SU-DHL-6 (cell line): ENCODE data around the gene SUPT3H.

ENCODE experiments used
- H2AFZ ChIP-seq: fragments of 200-600 bp; sonication (generic); 2 replicates; pipeline ENCODE4 v1.6.1; 2014; ENCODE audit warnings: low read depth, mild to moderate bottlenecking, moderate library complexity, mixed read lengths, antibody characterized with exemption, low read length; ENCODE audit not compliant: severe bottlenecking
- H3F3A ChIP-seq: fragments of 200-600 bp; shearing (Covaris generic); 2 replicates; pipeline ENCODE4 v1.6.0; 2016; ENCODE audit warnings: antibody characterized with exemption, mild to moderate bottlenecking; ENCODE audit not compliant: insufficient read depth
- H3K27ac ChIP-seq: fragments of 200-600 bp; sonication (generic); 2 replicates; pipeline ENCODE4 v1.5.1; 2016; ENCODE audit warnings: low read depth, mild to moderate bottlenecking, low read length, moderate library complexity, mixed read lengths
- H3K27me3 ChIP-seq: fragments of 200-600 bp; sonication (generic), shearing (Covaris generic); 2 replicates; pipeline ENCODE4 v1.6.0; 2014; ENCODE audit warnings: mild to moderate bottlenecking, low read length
- H3K36me3 ChIP-seq: fragments of 200-600 bp; sonication (generic); 2 replicates; pipeline ENCODE4 v1.6.1; 2014; ENCODE audit warnings: mild to moderate bottlenecking, low read length, mixed read lengths
- H3K4me2 ChIP-seq: fragments of 300-600, 200-600 bp; shearing (Covaris generic), sonication (generic); 2 replicates; pipeline ENCODE4 v1.6.0; 2014; ENCODE audit warnings: low read length, low read depth, mild to moderate bottlenecking; ENCODE audit not compliant: poor library complexity, severe bottlenecking
- H3K4me3 ChIP-seq: fragments of 200-600 bp; sonication (generic); 2 replicates; pipeline ENCODE4 v1.5.1; 2014; ENCODE audit warnings: antibody characterized with exemption, low read length, mild to moderate bottlenecking, mixed read lengths; ENCODE audit not compliant: insufficient read depth, poor library complexity, severe bottlenecking
- H3K79me2 ChIP-seq: fragments of 200-600 bp; sonication (generic); 2 replicates; pipeline ENCODE4 v1.6.1; 2014; ENCODE audit warnings: mild to moderate bottlenecking, low read length, moderate library complexity; ENCODE audit not compliant: insufficient read depth
- H3K9ac ChIP-seq: fragments of 200-600 bp; sonication (generic); 2 replicates; pipeline ENCODE4 v1.7.0; 2014; ENCODE audit warnings: mild to moderate bottlenecking, low read length
- H3K9me2 ChIP-seq: fragments of 200-600 bp; sonication (generic); replicated peaks from 2 replicates; pipeline ENCODE4 v1.6.1; 2014; ENCODE audit warnings: low read length; ENCODE audit not compliant: insufficient read depth
- H3K9me3 ChIP-seq: fragments of 200-600 bp; sonication (generic); 2 replicates; pipeline ENCODE4 v1.6.1; 2014; ENCODE audit warnings: low read length, mixed read lengths; ENCODE audit not compliant: insufficient read depth
- H4K20me1 ChIP-seq: fragments of 200-600 bp; sonication (generic); 2 replicates; pipeline ENCODE4 v1.6.1; 2014; ENCODE audit warnings: low read depth, mild to moderate bottlenecking, antibody characterized with exemption, low read length, moderate library complexity, mixed read lengths
- CTCF ChIP-seq: fragments of 200-600 bp; sonication (generic); IDR thresholded peaks from one replicate; pipeline ENCODE4 v1.5.1; 2017; ENCODE audit warnings: antibody characterized with exemption, mild to moderate bottlenecking, low read length, moderate library complexity; ENCODE audit not compliant: insufficient read depth, poor library complexity, severe bottlenecking
- EZH2phosphoT487 ChIP-seq: fragments of 200-600 bp; sonication (generic), shearing (Covaris generic); conservative IDR thresholded peaks from 2 replicates; pipeline ENCODE4 v1.6.1; 2018; ENCODE audit warnings: mild to moderate bottlenecking, antibody characterized with exemption, low read length, moderate library complexity, mixed read lengths

Gene SUPT3H

GRCh38 chr6:44811456-44811855 is 566.3 kb downstream of the SUPT3H start:
- no peak overlapping the region for H2AFZ ChIP-seq
- no peaks in the 10 kb centered on the region for H4K20me1 ChIP-seq
- no peaks in the 10 kb centered on the region for H3K9me2 ChIP-seq
- no peaks in the 10 kb centered on the region for H3F3A ChIP-seq
- H3K36me3 ChIP-seq, result no peaks in the 10 kb centered on the region
- H3K79me2 ChIP-seq, result no peaks in the 10 kb centered on the region
- no peak for TF ChIP-seq CTCF
- no peak for TF ChIP-seq EZH2phosphoT487
- H3K27me3 ChIP-seq, result no peaks in the 10 kb centered on the region
- H3K9ac ChIP-seq, result no peak overlapping the region
- no peaks in the 10 kb centered on the region for H3K9me3 ChIP-seq
- H3K27ac ChIP-seq, result no peak overlapping the region
- H3K4me2 ChIP-seq, result no peak overlapping the region
- H3K4me3 ChIP-seq, result no peak overlapping the region

GRCh38 chr6:44809258-44809657 is 568.5 kb downstream of the SUPT3H start:
- TF ChIP-seq EZH2phosphoT487 (no peak), CTCF (no peak)
- Histone ChIP-seq H2AFZ (no peak overlapping the region), H3K9me2 (no peaks in the 10 kb centered on the region), H3K4me3 (no peak overlapping the region), H3K9ac (no peak overlapping the region), H3K4me2 (no peak overlapping the region), H3K27ac (no peak overlapping the region), H3K9me3 (no peaks in the 10 kb centered on the region), H3K36me3 (no peaks in the 10 kb centered on the region), H3K79me2 (no peaks in the 10 kb centered on the region), H4K20me1 (no peaks in the 10 kb centered on the region), H3F3A (no peaks in the 10 kb centered on the region), H3K27me3 (no peaks in the 10 kb centered on the region)

GRCh38 chr6:44808148-44808547 is 569.6 kb downstream of the SUPT3H start:
- Histone ChIP-seq H3K9ac (no peak overlapping the region), H3K36me3 (no peaks in the 10 kb centered on the region), H2AFZ (no peak overlapping the region), H3K9me2 (no peaks in the 10 kb centered on the region), H3K9me3 (no peaks in the 10 kb centered on the region), H4K20me1 (no peaks in the 10 kb centered on the region), H3K4me2 (no peak overlapping the region), H3K4me3 (no peak overlapping the region), H3K27me3 (no peaks in the 10 kb centered on the region), H3F3A (no peaks in the 10 kb centered on the region), H3K79me2 (no peaks in the 10 kb centered on the region), H3K27ac (no peak overlapping the region)
- TF ChIP-seq CTCF (no peak), EZH2phosphoT487 (no peak)
